HepG2 (cell line): ENCODE data around the gene AGAP3. TPM values are rescaled to one million over a fixed set of nuclear protein-coding genes. Genes with fewer than 3 reads are reported as not detected.

Source experiments
- ATAC-seq: fragments of 200-7000 bp; cut with Tn5 transposase; 3 replicates; pipeline ENCODE4 v1.9.1; 2020; ENCODE audit warnings: mild to moderate bottlenecking, moderate library complexity
- BruUV-seq: library from RNA; stranded (reverse); fragments of 400-500 nt; replicated peaks from 2 replicates; lab custom pipeline; 2021; lab: Mats Ljungman, UMichigan
- CTCF ChIA-PET: fragments of 300-600 bp; formaldehyde crosslinking; extraction: SDS; loops from one replicate; lab custom pipeline; 2021; ENCODE audit warnings: low total read pairs, inconsistent platforms, low intra/inter-chr PET ratio; lab: Yijun Ruan, JAX
- POLR2A ChIA-PET: fragments of 350-600 bp; sonication (Branson Sonifier 250); formaldehyde crosslinking; loops from one replicate; lab custom pipeline; 2020; ENCODE audit warnings: antibody characterized with exemption, inconsistent platforms; lab: Yijun Ruan, JAX
- DNase-seq: peaks from one replicate; pipeline ENCODE4 v3.0.0-alpha.2; 2015; ENCODE audit warnings: low spot score
- FAIRE-seq: peaks from 3 replicates; lab custom pipeline; 2011; peaks lifted over from hg19 to GRCh38; lab: Jason Lieb, UNC
- H2AFZ ChIP-seq: one replicate; pipeline ENCODE4 v1.6.1; 2011; ENCODE audit warnings: low read length, inconsistent platforms
- H3K27ac ChIP-seq: fragments of 300-600 bp; 3 replicates; pipeline ENCODE4 v1.8.0; 2011; ENCODE audit warnings: mixed run types, mild to moderate bottlenecking, mixed read lengths, low read length, inconsistent platforms; ENCODE audit not compliant: insufficient read depth; ENCODE audit errors: extremely low read length
- H3K27me3 ChIP-seq, 2 experiments: fragments of 200-600 bp in 1 of 2; 2 replicates in 1 of 2; 3 replicates in 1 of 2; pipeline versions ENCODE4 v1.6.0 to v1.8.0; 2011; ENCODE audit warnings: low read length in 2 of 2, mild to moderate bottlenecking in 2 of 2, moderate library complexity in 2 of 2, inconsistent platforms in 1 of 2; ENCODE audit not compliant: insufficient read depth in 2 of 2, control insufficient read depth in 1 of 2
- H3K36me3 ChIP-seq, 2 experiments: fragments of 200-600 bp in 1 of 2; replicated peaks in 1 of 2; 2 replicates in 1 of 2; 3 replicates in 1 of 2; pipeline versions ENCODE4 v1.5.1 to v1.8.0; 2011; ENCODE audit warnings: low read length in 2 of 2, inconsistent platforms in 1 of 2; ENCODE audit not compliant: insufficient read depth in 2 of 2, control insufficient read depth in 1 of 2
- H3K4me1 ChIP-seq: 2 replicates; pipeline ENCODE4 v1.5.1; 2012; ENCODE audit warnings: low read length, inconsistent platforms; ENCODE audit not compliant: insufficient read depth
- H3K4me2 ChIP-seq: 2 replicates; pipeline ENCODE4 v1.6.0; 2011; ENCODE audit warnings: low read depth, low read length, inconsistent platforms
- H3K4me3 ChIP-seq, 3 experiments: fragments of 200-600 bp in 1 of 3; sonication (generic), shearing (Covaris generic) in 1 of 3; replicated peaks in 1 of 3; 2 replicates each; pipeline ENCODE4 v1.5.1; 2011 to 2016; ENCODE audit warnings: low read length in 3 of 3, inconsistent platforms in 2 of 3, low read depth in 2 of 3, mild to moderate bottlenecking in 2 of 3, control low read depth in 1 of 3, mixed read lengths in 1 of 3; ENCODE audit not compliant: insufficient read depth in 1 of 3
- H3K79me2 ChIP-seq: one replicate; pipeline ENCODE4 v1.6.1; 2011; ENCODE audit warnings: low read length, inconsistent platforms; ENCODE audit not compliant: insufficient read depth
- H3K9ac ChIP-seq: 2 replicates; pipeline ENCODE4 v1.6.0; 2011; ENCODE audit warnings: mild to moderate bottlenecking, low read depth, low read length, inconsistent platforms; ENCODE audit not compliant: insufficient read depth
- H3K9me3 ChIP-seq: 2 replicates; pipeline ENCODE4 v1.5.1; 2012; ENCODE audit warnings: mild to moderate bottlenecking, low read length
- H4K20me1 ChIP-seq: 2 replicates; pipeline ENCODE4 v1.6.0; 2011; ENCODE audit warnings: inconsistent platforms, mild to moderate bottlenecking, low read length, moderate library complexity; ENCODE audit not compliant: insufficient read depth
- KDM5A ChIP-seq: fragments of 200-600 bp; sonication (generic); IDR thresholded peaks from 2 replicates; pipeline ENCODE4 v1.7.0; 2018; ENCODE audit warnings: antibody characterized with exemption, mild to moderate bottlenecking, low read length, borderline replicate concordance
- MAFF ChIP-seq: IDR thresholded peaks from 2 replicates; pipeline ENCODE4 v1.6.1; 2011; ENCODE audit warnings: low read depth, low read length, improper control_type of control experiment
- MTF1 ChIP-seq: sonication (generic); formaldehyde crosslinking; IDR thresholded peaks from 2 replicates; pipeline ENCODE4 v1.5.0; 2020; ENCODE audit warnings: missing genetic modification reagents
- POLR2AphosphoS2 ChIP-seq: IDR thresholded peaks from 2 replicates; pipeline ENCODE4 v1.6.1; 2011; ENCODE audit warnings: low read depth, low read length, improper control_type of control experiment
- SATB2 ChIP-seq: sonication (generic); formaldehyde crosslinking; IDR thresholded peaks from 2 replicates; pipeline ENCODE4 v1.5.0; 2020; ENCODE audit warnings: missing genetic modification reagents
- TBX2 ChIP-seq: sonication (generic); formaldehyde crosslinking; IDR thresholded peaks from 2 replicates; pipeline ENCODE4 v1.5.0; 2020; ENCODE audit warnings: missing genetic modification reagents, mild to moderate bottlenecking, borderline replicate concordance
- ZBTB42 ChIP-seq: sonication (generic); formaldehyde crosslinking; IDR thresholded peaks from 2 replicates; pipeline ENCODE4 v1.5.0; 2020; ENCODE audit warnings: mild to moderate bottlenecking, missing genetic modification reagents
- ZNF205 ChIP-seq: IDR thresholded peaks from 2 replicates; pipeline ENCODE4 v1.6.1; 2018; ENCODE audit warnings: missing biosample characterization, missing genetic modification reagents
- WGBS: methylation state at CpG from one replicate; pipeline ENCODE4 v1.1.6; 2017; ENCODE audit warnings: low lambda C conversion rate; 5-methylcytosine and 5-hydroxymethylcytosine counted together
- in situ Hi-C: cut with HindIII; loops from 2 replicates; pipeline ENCODE4 v1.10.0; 2017; ENCODE audit warnings: low pct_unique_long_range_greater_than_20kb; ENCODE audit not compliant: extremely low pct_ligation_motif_present
- intact Hi-C: fragments of 100-400 bp; cut with micrococcal nuclease; formaldehyde crosslinking; loops from one replicate; pipeline ENCODE4 v1.10.0; 2022; ENCODE audit not compliant: unreplicated experiment
- polyA plus RNA-seq, 8 experiments: library from polyadenylated mRNA; depleted of rRNA in 3 of 8; stranded (reverse) in 7 of 8; unstranded in 1 of 8; fragments of >200 nt; fragmentation: Illumina TruSeq in 4 of 8; extraction: Trizol in 4 of 8; gene quantifications; 2 replicates each; pipeline versions ENCODE4 v1.2.1 to v1.2.3, GENCODE V29; 2011 to 2016; ENCODE audit warnings: low read depth in 4 of 8, missing spikeins in 1 of 8, mixed read lengths in 1 of 8; ENCODE audit not compliant: insufficient read depth in 1 of 8
- total RNA-seq, 5 experiments: library from RNA; depleted of rRNA; stranded (reverse); fragments of >200 nt; fragmentation: Illumina TruSeq; extraction: Trizol; gene quantifications; 2 replicates each; pipeline ENCODE4 v1.2.3, GENCODE V29; 2016; ENCODE audit warnings: low read depth in 1 of 5

Gene AGAP3
- total and polyA plus RNA-seq, 2 of the 13 experiments (the other 11 are each of a cell fraction or from before 2014, with no cell fraction given), result 31.3 to 61.4 TPM

DNA sequence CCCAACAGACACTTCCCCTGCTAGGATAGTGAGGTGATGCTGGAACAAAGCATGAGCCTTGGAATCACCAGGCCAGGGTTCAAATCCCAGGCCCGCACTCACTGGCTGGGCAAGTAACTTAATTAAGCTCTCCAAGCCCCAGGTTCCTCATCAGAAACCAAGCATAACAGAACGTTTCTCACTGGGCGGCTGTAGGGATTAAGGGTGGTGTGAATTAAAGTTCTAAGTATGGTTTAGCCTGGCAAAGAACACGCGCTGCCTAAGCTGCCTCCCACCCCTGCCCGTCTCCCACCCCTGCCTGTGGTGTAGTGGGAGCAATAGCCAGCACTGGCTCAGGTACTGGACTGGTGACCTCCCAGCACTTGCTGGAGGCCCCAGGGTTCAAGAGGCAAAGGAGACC is 21.3 kb upstream of the AGAP3 start:
- ChIA-PET POLR2A (no interaction called here), CTCF (no interaction called here)
- no peak for TF ChIP-seq MAFF
- no peak for TF ChIP-seq ZBTB42 (CRISPR knock-in tag)
- TF ChIP-seq KDM5A, result no peak
- TF ChIP-seq TBX2, result no peak
- no peak for TF ChIP-seq ZNF205
- TF ChIP-seq MTF1 (CRISPR knock-in tag), result no peak
- no peak for TF ChIP-seq POLR2AphosphoS2
- no peak overlapping the region for H3K4me3 ChIP-seq
- H3K27ac ChIP-seq, result no peak overlapping the region
- no peak overlapping the region for H2AFZ ChIP-seq
- WGBS, result 94% methylated on average over 6 of the region's 6 CpGs
- H3K79me2 ChIP-seq, result peaks cover 16% of the 10 kb centered on the region
- H3K27me3 ChIP-seq, result no peaks in the 10 kb centered on the region; a peak in 1 of 5 replicates
- BruUV-seq, result no TSS peak
- intact Hi-C loops (no loop called here), in situ Hi-C loops (no loop called here)
- H3K4me1 ChIP-seq, result peaks cover 40% of the 10 kb centered on the region
- DNase-seq (no peak), ATAC-seq (no peak), FAIRE-seq (no peak)
- no peaks in the 10 kb centered on the region for H3K9me3 ChIP-seq
- no peak overlapping the region for H3K9ac ChIP-seq
- H3K36me3 ChIP-seq, result peaks cover 15 to 52% of the 10 kb centered on the region in 2 experiments; a peak in 4 of 5 replicates
- H3K4me2 ChIP-seq, result no peak overlapping the region
- peaks cover 4% of the 10 kb centered on the region; the same call in 1 of the 2 replicates for H4K20me1 ChIP-seq

DNA sequence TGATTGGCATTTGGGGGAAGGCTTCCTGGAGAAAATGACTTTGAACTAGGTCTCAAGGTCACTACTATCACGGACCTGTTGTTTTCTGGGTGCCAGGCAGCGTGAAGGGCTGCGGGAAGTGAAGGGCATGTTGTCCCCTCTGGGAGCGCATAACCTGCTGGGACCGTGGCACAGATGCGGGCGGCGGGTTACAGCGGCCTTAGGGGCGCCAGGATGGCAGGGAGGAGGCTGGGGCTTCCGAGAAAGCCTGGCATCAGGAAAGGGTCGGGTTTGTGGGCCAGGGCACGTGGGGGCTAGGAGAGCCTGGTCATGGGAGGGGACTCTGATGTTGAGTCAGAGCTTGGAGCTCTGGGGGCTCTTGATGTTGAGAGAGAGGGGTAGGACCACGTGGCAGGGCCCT is 20.8 kb upstream of the AGAP3 start:
- no TSS peak for BruUV-seq
- 96% methylated on average over 14 of the region's 14 CpGs for WGBS
- ChIA-PET CTCF (no interaction called here), POLR2A (no interaction called here)
- Histone ChIP-seq H3K9ac (no peak overlapping the region), H3K4me3 (no peak overlapping the region), H3K27ac (no peak overlapping the region), H3K79me2 (peaks cover 11% of the 10 kb centered on the region), H3K36me3 (peaks cover 15 to 57% of the 10 kb centered on the region in 2 experiments; a peak in 4 of 5 replicates), H2AFZ (no peak overlapping the region), H4K20me1 (peaks cover 4% of the 10 kb centered on the region; the same call in 1 of the 2 replicates), H3K4me2 (no peak overlapping the region), H3K4me1 (peaks cover 37% of the 10 kb centered on the region), H3K27me3 (no peaks in the 10 kb centered on the region), H3K9me3 (no peaks in the 10 kb centered on the region)
- DNase-seq, result no peak
- no peak for FAIRE-seq
- in situ Hi-C loops (no loop called here), intact Hi-C loops (no loop called here)
- TF ChIP-seq SATB2 (CRISPR knock-in tag), result no peak
- no peak for ATAC-seq
